ENCODE measurements around the gene PPP1R13B. TPM values are rescaled to one million over a fixed set of nuclear protein-coding genes. Genes with fewer than 3 reads are reported as not detected.

Gene PPP1R13B
- total RNA-seq, 1 donor from 2014 or later, result 32.7 TPM

DNA sequence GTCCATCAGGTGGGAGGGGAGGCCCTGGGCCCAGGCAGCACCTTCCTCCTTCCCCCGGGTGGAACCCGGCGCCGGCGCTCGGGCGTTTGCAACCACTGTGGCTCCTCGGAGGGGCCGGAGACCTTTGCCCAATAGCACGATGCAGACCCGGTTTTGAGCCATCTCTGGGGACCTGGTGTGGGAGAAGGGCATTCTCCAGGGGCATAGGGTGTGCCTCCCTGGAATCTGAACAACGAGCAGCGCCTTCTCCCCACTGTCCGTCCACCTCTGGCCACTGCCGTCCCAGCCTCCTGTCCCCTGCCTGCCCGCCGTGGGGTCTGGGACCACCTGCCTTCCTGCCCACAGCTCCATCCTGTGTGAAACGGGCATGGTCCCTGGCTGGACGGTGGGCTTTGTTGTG, 119.2 kb downstream of the PPP1R13B start:
- TF ChIP-seq, protein P1, sequence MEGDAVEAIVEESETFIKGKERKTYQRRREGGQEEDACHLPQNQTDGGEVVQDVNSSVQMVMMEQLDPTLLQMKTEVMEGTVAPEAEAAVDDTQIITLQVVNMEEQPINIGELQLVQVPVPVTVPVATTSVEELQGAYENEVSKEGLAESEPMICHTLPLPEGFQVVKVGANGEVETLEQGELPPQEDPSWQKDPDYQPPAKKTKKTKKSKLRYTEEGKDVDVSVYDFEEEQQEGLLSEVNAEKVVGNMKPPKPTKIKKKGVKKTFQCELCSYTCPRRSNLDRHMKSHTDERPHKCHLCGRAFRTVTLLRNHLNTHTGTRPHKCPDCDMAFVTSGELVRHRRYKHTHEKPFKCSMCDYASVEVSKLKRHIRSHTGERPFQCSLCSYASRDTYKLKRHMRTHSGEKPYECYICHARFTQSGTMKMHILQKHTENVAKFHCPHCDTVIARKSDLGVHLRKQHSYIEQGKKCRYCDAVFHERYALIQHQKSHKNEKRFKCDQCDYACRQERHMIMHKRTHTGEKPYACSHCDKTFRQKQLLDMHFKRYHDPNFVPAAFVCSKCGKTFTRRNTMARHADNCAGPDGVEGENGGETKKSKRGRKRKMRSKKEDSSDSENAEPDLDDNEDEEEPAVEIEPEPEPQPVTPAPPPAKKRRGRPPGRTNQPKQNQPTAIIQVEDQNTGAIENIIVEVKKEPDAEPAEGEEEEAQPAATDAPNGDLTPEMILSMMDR (IDR thresholded peaks at IDR 0.05), result no peak
- Histone ChIP-seq H3K9me3 (no peaks in the 10 kb centered on the region), H3K36me3 (peaks cover 52 to 55% of the 10 kb centered on the region in 2 donors), H3K4me1 (peaks cover 14 to 25% of the 10 kb centered on the region in 2 donors), H3K27me3 (no peaks in the 10 kb centered on the region), H3K27ac (no peak overlapping the region), H3K4me3 (no peak overlapping the region)
- DNase-seq (ENCODE audit: low spot score in 2 of 2), result no peak
- intact Hi-C loops (cut with DNase I), result no loop called here

DNA sequence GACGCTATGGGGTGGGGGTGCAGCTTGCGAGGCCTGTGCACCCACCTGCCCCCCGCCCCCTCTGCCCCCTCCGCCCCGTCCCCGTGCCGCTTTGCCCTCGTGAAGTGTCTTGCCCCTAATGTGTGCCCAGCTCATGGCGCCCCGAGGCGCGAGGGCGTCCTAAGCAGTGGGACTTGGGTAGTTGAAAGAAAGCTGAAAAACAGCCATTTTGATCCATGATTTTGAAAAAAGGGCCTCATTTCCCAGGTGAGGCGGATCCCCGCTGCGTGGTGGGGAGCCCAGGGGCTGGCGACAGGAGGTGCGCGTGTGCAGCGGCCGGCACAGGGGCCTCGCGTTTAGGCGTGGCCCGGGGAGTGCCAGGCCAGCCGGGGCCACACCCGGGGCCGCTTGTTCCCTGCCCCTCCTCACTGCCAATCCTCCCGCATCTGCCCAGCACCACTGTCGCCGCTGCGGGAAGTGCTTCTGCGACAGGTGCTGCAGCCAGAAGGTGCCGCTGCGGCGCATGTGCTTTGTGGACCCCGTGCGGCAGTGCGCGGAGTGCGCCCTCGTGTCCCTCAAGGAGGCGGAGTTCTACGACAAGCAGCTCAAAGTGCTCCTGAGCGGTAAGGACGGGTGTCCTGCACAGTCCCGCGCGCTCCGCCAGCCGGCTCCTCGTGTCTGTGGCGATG, 119.9 kb downstream of the PPP1R13B start:
- Histone ChIP-seq H3K4me3 (no peak overlapping the region), H3K27ac (no peak overlapping the region), H3K4me1 (peaks cover 19 to 32% of the 10 kb centered on the region in 2 donors), H3K9me3 (no peaks in the 10 kb centered on the region), H3K36me3 (peaks cover 48% of the 10 kb centered on the region in 2 donors), H3K27me3 (no peaks in the 10 kb centered on the region)
- no peak for DNase-seq (ENCODE audit: low spot score in 2 of 2)
- intact Hi-C loops (cut with DNase I), result no loop called here
- TF ChIP-seq, protein P1 (IDR thresholded peaks at IDR 0.05), result no peak

DNA sequence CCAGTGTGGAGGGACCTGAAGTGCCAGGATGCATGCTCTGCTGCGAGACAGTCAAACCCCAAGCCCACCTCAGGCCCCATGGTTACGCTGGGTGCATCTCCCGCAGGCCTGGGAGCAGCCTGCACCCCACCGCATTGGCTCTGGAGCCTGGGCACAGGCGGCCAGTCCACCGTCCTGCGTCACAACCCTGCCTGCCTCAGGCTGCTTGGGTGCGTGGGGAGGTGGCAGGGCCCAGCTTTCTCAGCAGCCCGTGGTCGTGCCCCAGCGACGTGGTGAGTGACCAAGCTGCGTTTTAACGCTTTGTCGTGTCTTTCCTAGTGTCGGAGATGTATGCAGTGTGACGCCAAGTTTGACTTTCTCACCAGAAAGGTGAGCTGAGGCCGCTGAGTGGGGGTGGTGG, 120.9 kb downstream of the PPP1R13B start:
- TF ChIP-seq, protein P1 (IDR thresholded peaks at IDR 0.05), result no peak
- Histone ChIP-seq H3K36me3 (peaks cover 41 to 42% of the 10 kb centered on the region in 2 donors), H3K9me3 (no peaks in the 10 kb centered on the region), H3K27me3 (no peaks in the 10 kb centered on the region), H3K4me1 (peaks cover 19 to 36% of the 10 kb centered on the region in 2 donors), H3K4me3 (no peak overlapping the region), H3K27ac (peak overlapping the region in 1 of 2 donors; percentile 86)
- no peak for DNase-seq (ENCODE audit: low spot score in 2 of 2)
- intact Hi-C loops (cut with DNase I), result no loop called here

DNA sequence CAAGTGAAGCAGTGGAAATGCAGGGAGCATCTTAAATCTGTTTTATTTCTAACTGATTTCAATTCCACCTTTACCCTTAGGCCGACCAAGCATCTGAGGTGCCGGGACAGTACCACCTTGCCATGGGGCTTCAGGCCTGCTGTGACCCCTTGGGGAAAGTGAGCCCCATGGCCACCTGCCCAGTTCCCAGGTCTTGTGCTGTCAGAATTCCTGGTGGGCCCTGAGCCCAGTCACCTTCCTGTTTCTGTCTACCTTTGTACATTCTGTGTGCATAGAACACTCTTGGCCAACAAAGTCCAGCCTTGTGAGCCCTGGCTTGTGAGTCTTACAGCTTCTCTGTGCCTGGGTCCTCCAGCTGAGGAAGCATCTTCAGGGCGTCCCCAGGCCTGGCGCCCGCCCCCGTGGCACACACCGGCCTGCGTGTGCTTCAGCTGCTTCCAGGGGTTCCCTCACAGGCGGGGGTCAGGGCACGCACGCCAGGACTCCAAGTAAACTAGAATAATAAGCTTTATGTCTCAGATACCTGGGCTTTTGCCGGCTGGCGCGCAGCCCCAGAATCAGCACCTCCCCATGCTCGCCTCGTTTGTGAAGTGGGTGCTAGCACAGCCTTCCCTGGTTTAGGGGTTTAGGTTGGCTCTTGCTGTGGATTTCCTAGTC, 121.5 kb downstream of the PPP1R13B start:
- Histone ChIP-seq H3K9me3 (no peaks in the 10 kb centered on the region), H3K27ac (peak overlapping the region; percentile 86 to 87), H3K27me3 (no peaks in the 10 kb centered on the region), H3K4me3 (no peak overlapping the region), H3K36me3 (peaks cover 41% of the 10 kb centered on the region in 2 donors), H3K4me1 (peaks cover 19 to 39% of the 10 kb centered on the region in 2 donors)
- TF ChIP-seq, protein P1 (IDR thresholded peaks at IDR 0.05), result no peak
- intact Hi-C loops (cut with DNase I), result no loop called here
- DNase-seq (ENCODE audit: low spot score in 2 of 2), result no peak

DNA sequence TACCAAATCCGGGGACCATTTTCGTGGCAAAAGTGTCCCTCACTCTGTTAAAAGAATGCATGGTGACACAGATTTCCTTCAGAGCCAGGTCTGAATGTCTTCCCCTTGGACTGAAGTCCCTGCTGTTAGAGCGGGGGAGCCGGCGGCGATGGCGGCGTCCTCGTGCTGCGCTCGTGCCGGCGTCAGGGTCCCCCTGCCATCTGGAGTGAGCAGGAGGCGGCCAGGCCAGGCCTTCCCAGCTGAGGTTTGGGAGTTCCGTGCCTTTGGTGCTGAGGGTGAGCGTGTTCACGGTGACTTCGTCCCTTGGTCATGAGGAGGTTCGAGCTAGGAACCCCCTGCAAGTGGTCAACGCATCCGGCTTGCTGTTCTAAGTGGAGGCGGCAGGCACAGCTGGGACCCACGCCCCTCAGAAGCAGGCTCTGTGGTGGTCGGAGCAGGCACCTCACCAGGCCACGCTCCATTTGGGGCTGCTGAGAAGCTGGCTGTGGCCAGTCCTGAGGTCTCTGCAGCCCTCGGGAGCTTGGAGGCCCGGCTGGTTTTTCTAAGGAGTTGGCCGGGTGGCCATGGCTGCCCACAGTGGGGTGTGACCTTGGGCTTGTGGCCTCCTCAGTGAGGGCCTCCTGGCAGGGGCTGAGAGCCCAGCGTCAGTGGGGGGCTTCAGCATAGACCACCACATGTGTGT, 122.2 kb downstream of the PPP1R13B start:
- Histone ChIP-seq H3K36me3 (peaks cover 34 to 35% of the 10 kb centered on the region in 2 donors), H3K4me1 (peaks cover 16 to 34% of the 10 kb centered on the region in 2 donors), H3K9me3 (no peaks in the 10 kb centered on the region), H3K27ac (peak overlapping the region; percentile 86 to 87), H3K27me3 (no peaks in the 10 kb centered on the region), H3K4me3 (no peak overlapping the region)
- TF ChIP-seq, protein P1 (IDR thresholded peaks at IDR 0.05), result no peak
- intact Hi-C loops (cut with DNase I), result no loop called here
- DNase-seq (ENCODE audit: low spot score in 2 of 2), result no peak

Data from ascending aorta (tissue), 2 donors.